ENCODE results near the gene CENPVL2.
"Not testable (repeated sequence)": the region's sequence is repeated elsewhere in the genome, so short reads cannot be mapped to it uniquely, and the experiment has no call there.

Gene CENPVL2

GRCh38 chrX:51682720-51683062 lies at the start of gene CENPVL2:
Gene CENPVL2 (minus strand): TSS chrX:51682831. CDS start chrX:51682831, 0 bp downstream.
- not testable (repeated sequence) for DNase-seq (ENCODE audit: low spot score)

- DNase-seq (ENCODE audit: low spot score) = no peak
These were observed 45.6 kb upstream of the CENPVL2 start for GRCh38 chrX:51728202-51728601.

- DNase-seq (ENCODE audit: low spot score) = not testable (repeated sequence)
These were observed 30.5 kb upstream of the CENPVL2 start for GRCh38 chrX:51712943-51713647.

GRCh38 chrX:51710277-51711164 lies 27.9 kb upstream of the CENPVL2 start, which contains the start of gene CENPVL1:
Gene CENPVL1 (plus strand): TSS chrX:51710512. CDS start chrX:51710512, 0 bp downstream.
- not testable (repeated sequence) for DNase-seq (ENCODE audit: low spot score)

GRCh38 chrX:51697397-51697796 lies 14.8 kb upstream of the CENPVL2 start:
- DNase-seq (ENCODE audit: low spot score) = no peak

GRCh38 chrX:51694254-51694653 lies 11.6 kb upstream of the CENPVL2 start:
- DNase-seq (ENCODE audit: low spot score) = no peak

GRCh38 chrX:51681808-51682719 lies 567 bp downstream of the CENPVL2 start:
- DNase-seq (ENCODE audit: low spot score) = not testable (repeated sequence)

- not testable (repeated sequence) for DNase-seq (ENCODE audit: low spot score)
These were observed 2.8 kb downstream of the CENPVL2 start for GRCh38 chrX:51679689-51680433.

GRCh38 chrX:51665981-51666380 lies 16.6 kb downstream of the CENPVL2 start:
- DNase-seq (ENCODE audit: low spot score) = no peak

- DNase-seq (ENCODE audit: low spot score) = no peak
These were observed 39.3 kb downstream of the CENPVL2 start for GRCh38 chrX:51643377-51643776.

- DNase-seq (ENCODE audit: low spot score) = peak; percentile 33
These were observed 41.1 kb downstream of the CENPVL2 start for GRCh38 chrX:51641421-51642021.

GRCh38 chrX:51636511-51636910 lies 46.1 kb downstream of the CENPVL2 start:
- DNase-seq (ENCODE audit: low spot score) = not testable (repeated sequence)

All from AG08396 (cell line).